DND-41 (cell line): Measurements from ENCODE around the gene PPP1R13B.

ENCODE experiments used
- CTCF ChIP-seq: IDR thresholded peaks from 2 replicates; pipeline ENCODE4 v1.5.1; 2012; ENCODE audit warnings: borderline replicate concordance, low read length, moderate library complexity, mild to moderate bottlenecking; ENCODE audit not compliant: poor library complexity, severe bottlenecking; ENCODE audit errors: extremely low read depth
- EZH2 ChIP-seq: IDR thresholded peaks from 3 replicates; pipeline ENCODE4 v1.6.1; 2012; ENCODE audit warnings: borderline replicate concordance, low read depth, mild to moderate bottlenecking, moderate library complexity, low read length, inconsistent platforms; ENCODE audit not compliant: severe bottlenecking

- TF ChIP-seq CTCF (no peak), EZH2 (no peak)
Observed at GRCh38 chr14:103884854-103885253, 37.5 kb upstream of the PPP1R13B start.
